Kidney capillary endothelial cell (primary cell): ENCODE results near the gene ZNF423.

ENCODE experiments used
- DNase-seq: peaks from one replicate; pipeline ENCODE4 v3.0.0-alpha.2; 2018; ENCODE audit warnings: low spot score

Gene ZNF423

GRCh38 chr16:49473131-49473530 lies 382.8 kb downstream of the ZNF423 start:
- DNase-seq, result no peak

- DNase-seq, result no peak
These were observed 383.3 kb downstream of the ZNF423 start for GRCh38 chr16:49472598-49472997.

GRCh38 chr16:49471038-49471727 lies 384.7 kb downstream of the ZNF423 start:
- no peak for DNase-seq

- DNase-seq, result no peak
These were observed 385.4 kb downstream of the ZNF423 start for GRCh38 chr16:49470513-49470991.

- DNase-seq, result no peak
These were observed 385.9 kb downstream of the ZNF423 start for GRCh38 chr16:49469930-49470451.

- no peak for DNase-seq
These were observed 386.6 kb downstream of the ZNF423 start for GRCh38 chr16:49469311-49469670.

- no peak for DNase-seq
These were observed 387.2 kb downstream of the ZNF423 start for GRCh38 chr16:49468611-49469310.

GRCh38 chr16:49467540-49468372 lies 388.2 kb downstream of the ZNF423 start:
- no peak for DNase-seq

- no peak for DNase-seq
These were observed 389.0 kb downstream of the ZNF423 start for GRCh38 chr16:49466881-49467280.

- no peak for DNase-seq
These were observed 389.4 kb downstream of the ZNF423 start for GRCh38 chr16:49466529-49466831.

- no peak for DNase-seq
These were observed 390.0 kb downstream of the ZNF423 start for GRCh38 chr16:49465661-49466528.

- no peak for DNase-seq
These were observed 390.9 kb downstream of the ZNF423 start for GRCh38 chr16:49464877-49465504.

- no peak for DNase-seq
These were observed 391.8 kb downstream of the ZNF423 start for GRCh38 chr16:49464093-49464492.

GRCh38 chr16:49463529-49463928 lies 392.4 kb downstream of the ZNF423 start:
- no peak for DNase-seq

GRCh38 chr16:49462989-49463371 lies 392.9 kb downstream of the ZNF423 start:
- DNase-seq, result no peak

GRCh38 chr16:49462362-49462988 lies 393.4 kb downstream of the ZNF423 start:
- DNase-seq, result no peak

- DNase-seq, result no peak
These were observed 394.4 kb downstream of the ZNF423 start for GRCh38 chr16:49461517-49461951.

GRCh38 chr16:49460786-49461470 lies 395.0 kb downstream of the ZNF423 start:
- no peak for DNase-seq

- DNase-seq, result no peak
These were observed 395.8 kb downstream of the ZNF423 start for GRCh38 chr16:49459953-49460735.
